COLO668 (cell line): ENCODE data around the gene HGD.

Experiments used
- DNase-seq: peaks from one replicate; lab custom pipeline; 2025; ENCODE audit not compliant: unreplicated experiment; lab: John Stamatoyannopoulos, UW

HGD gene

DNA sequence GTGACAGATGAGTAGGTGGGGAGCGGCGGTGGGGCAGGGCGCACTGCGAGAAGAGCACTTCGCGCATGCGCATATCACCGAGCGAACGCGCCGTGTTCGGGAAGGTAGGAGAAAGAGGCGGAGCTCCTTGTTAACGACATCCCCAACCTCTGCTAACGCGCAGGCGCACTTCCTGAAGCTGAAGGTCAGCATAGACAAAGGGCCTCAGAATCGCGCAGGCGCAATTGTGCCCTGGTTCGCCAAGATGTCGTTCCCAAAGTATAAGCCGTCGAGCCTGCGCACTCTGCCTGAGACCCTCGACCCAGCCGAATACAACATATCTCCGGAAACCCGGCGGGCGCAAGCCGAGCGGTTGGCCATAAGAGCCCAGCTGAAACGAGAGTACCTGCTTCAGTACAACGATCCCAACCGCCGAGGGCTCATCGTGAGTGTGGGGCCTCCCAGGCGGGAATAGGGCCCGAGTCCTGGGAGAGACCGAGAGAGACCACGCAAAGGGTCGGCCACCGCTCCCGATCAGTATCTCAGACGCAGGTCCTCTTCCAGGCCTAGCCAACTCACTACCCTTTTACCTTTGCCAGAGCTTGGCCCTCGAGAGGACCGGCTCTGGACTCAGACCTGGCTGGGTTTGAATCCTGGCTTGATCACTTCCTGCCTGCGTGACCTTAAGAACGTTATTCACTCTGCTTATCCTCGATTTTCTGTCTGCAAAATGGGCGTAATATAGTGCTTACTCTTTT, 85.8 kb downstream of the HGD start, which contains the start of gene NDUFB4:
TSS of gene NDUFB4 (plus strand) at position 221 of the 737 bp plus-strand sequence. CDS start at position 245, 24 bp downstream.
- peak; percentile 96 for DNase-seq

GRCh38 chr3:120595788-120596115, 86.3 kb downstream of the HGD start:
- no peak for DNase-seq

DNA sequence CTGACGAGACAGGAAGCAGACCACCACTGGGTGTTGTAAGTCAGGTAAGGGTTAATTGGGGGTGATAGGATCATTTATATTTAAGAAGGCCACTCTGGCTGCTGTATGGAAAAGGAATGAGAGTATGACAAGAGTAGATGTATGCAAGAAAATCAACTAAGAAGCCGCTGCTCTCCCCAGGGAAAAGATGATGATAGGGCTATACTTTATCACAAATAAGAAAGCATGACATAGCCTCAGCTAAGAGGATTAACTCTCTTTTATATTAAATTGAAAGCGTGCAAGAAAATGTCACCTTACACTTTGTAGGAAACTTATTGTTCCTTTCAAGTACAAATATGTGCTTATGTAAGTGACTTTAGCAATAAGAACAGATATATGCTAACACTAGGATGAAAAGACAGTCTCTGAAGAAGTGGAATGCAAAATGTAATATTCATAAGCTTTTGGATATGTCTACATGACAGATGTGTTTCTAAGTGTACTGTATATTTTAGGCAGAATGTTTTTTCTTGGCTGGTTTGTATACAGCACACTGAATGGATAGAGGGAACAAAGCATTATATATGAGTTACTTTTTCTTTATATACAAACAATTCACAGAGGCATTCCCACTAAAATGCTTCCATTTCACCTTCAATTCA, 94.6 kb downstream of the HGD start:
- no peak for DNase-seq
